ENCODE measurements around the gene DGCR8.

Gene DGCR8

GRCh38 chr22:20110359-20110985 lies 30.4 kb downstream of the DGCR8 start:
- DNase-seq (ENCODE audit: low read depth) = no peak

GRCh38 chr22:20111045-20111688 lies 31.1 kb downstream of the DGCR8 start:
- DNase-seq (ENCODE audit: low read depth) = no peak

- no peak for DNase-seq (ENCODE audit: low read depth)
Measured at GRCh38 chr22:20111689-20112622, 31.9 kb downstream of the DGCR8 start.

GRCh38 chr22:20112623-20113511 lies 32.8 kb downstream of the DGCR8 start:
- DNase-seq (ENCODE audit: low read depth) = no peak

- DNase-seq (ENCODE audit: low read depth) = no peak
Measured at GRCh38 chr22:20113551-20114310, 33.7 kb downstream of the DGCR8 start.

- DNase-seq (ENCODE audit: low read depth) = no peak
Measured at GRCh38 chr22:20114506-20115475, 34.8 kb downstream of the DGCR8 start.

GRCh38 chr22:20115691-20116375 lies 35.8 kb downstream of the DGCR8 start, which contains the start of gene RANBP1:
RANBP1 (plus strand) TSS chr22:20116104; CDS start chr22:20116185, 81 bp downstream.
- DNase-seq (ENCODE audit: low read depth) = no peak

GRCh38 chr22:20116376-20116950 lies 36.4 kb downstream of the DGCR8 start:
- DNase-seq (ENCODE audit: low read depth) = no peak

- DNase-seq (ENCODE audit: low read depth) = peak; percentile 88
Measured at GRCh38 chr22:20116951-20117632, 37.1 kb downstream of the DGCR8 start, which contains the start of gene TRMT2A. TRMT2A (minus strand) TSS chr22:20117226; CDS start chr22:20116906, 320 bp downstream.

GRCh38 chr22:20117633-20118299 lies 37.7 kb downstream of the DGCR8 start:
- no peak for DNase-seq (ENCODE audit: low read depth)

- no peak for DNase-seq (ENCODE audit: low read depth)
Measured at GRCh38 chr22:20118300-20119020, 38.4 kb downstream of the DGCR8 start.

GRCh38 chr22:20121856-20122415 lies 41.9 kb downstream of the DGCR8 start:
- DNase-seq (ENCODE audit: low read depth) = no peak

GRCh38 chr22:20123366-20124082 lies 43.5 kb downstream of the DGCR8 start:
- no peak for DNase-seq (ENCODE audit: low read depth)

GRCh38 chr22:20124083-20124787 lies 44.2 kb downstream of the DGCR8 start:
- DNase-seq (ENCODE audit: low read depth) = no peak
